HCT116 (cell line): Measurements from ENCODE around the gene TRIM56. TPM values are rescaled to one million over a fixed set of nuclear protein-coding genes. Genes with fewer than 3 reads are reported as not detected.

ENCODE experiments used
- ATAC-seq: fragments of 200-7000 bp; cut with Tn5 transposase; 2 replicates; pipeline ENCODE4 v1.9.1; 2020; ENCODE audit warnings: mild to moderate bottlenecking, moderate library complexity
- Bru-seq: library from RNA; stranded (reverse); fragments of 400-500 nt; gene quantifications from one replicate; lab custom pipeline; 2021; lab: Mats Ljungman, UMichigan
- BruChase-seq, 2 experiments: library from RNA; stranded (reverse); fragments of 400-500 nt; gene quantifications; one replicate each; lab custom pipeline; 2021; lab: Mats Ljungman, UMichigan
- BruUV-seq: library from RNA; stranded (reverse); fragments of 400-500 nt; replicated peaks from 2 replicates; lab custom pipeline; 2021; lab: Mats Ljungman, UMichigan
- CTCF ChIA-PET: fragments of 300-600 bp; sonication (Branson Sonifier 250); formaldehyde crosslinking; loops from one replicate; lab custom pipeline; 2021; ENCODE audit warnings: antibody characterized with exemption; lab: Charles Lee
- POLR2A ChIA-PET: fragments of 300-600, 350-600 bp; sonication (Branson Sonifier 250); formaldehyde crosslinking; loops from one replicate; lab custom pipeline; 2021; ENCODE audit warnings: antibody characterized with exemption; lab: Charles Lee
- RAD21 ChIA-PET, 2 experiments: fragments of 300-600 bp; sonication (Branson Sonifier 250); formaldehyde crosslinking; loops; one replicate each; lab custom pipeline; 2023; ENCODE audit warnings: low total read pairs in 2 of 2; ENCODE audit not compliant: uncharacterized antibody in 2 of 2, unreplicated experiment in 2 of 2, low non-redundant PET in 1 of 2; lab: Charles Lee
- DNase-seq: peaks from one replicate; pipeline ENCODE4 v3.0.0-alpha.2; 2010; ENCODE audit warnings: low read depth, low spot score
- H2AFZ ChIP-seq: fragments of 200-600 bp; shearing (Covaris generic), sonication (generic); 2 replicates; pipeline ENCODE4 v1.6.1; 2017; ENCODE audit warnings: low read depth, mixed run types, mixed read lengths, antibody characterized with exemption, low read length; ENCODE audit not compliant: poor library complexity, severe bottlenecking
- H3K27ac ChIP-seq: 2 replicates; pipeline ENCODE4 v1.5.1; 2012; ENCODE audit warnings: low read depth, low read length
- H3K27me3 ChIP-seq: fragments of 200-600 bp; sonication (generic); 2 replicates; pipeline ENCODE4 v1.6.1; 2016; ENCODE audit warnings: mixed run types, low read length, mixed read lengths; ENCODE audit not compliant: insufficient read depth
- H3K36me3 ChIP-seq, 2 experiments: fragments of 200-500 bp in 1 of 2; fragments of 200-600 bp in 1 of 2; sonication (Bioruptor generic) in 1 of 2; sonication (generic) in 1 of 2; 2 replicates each; pipeline versions ENCODE4 v1.5.1 to v1.6.1; 2014 to 2016; ENCODE audit warnings: low read length in 2 of 2, inconsistent platforms in 1 of 2, mixed read lengths in 1 of 2, mixed run types in 1 of 2; ENCODE audit not compliant: insufficient read depth in 2 of 2, control insufficient read depth in 1 of 2
- H3K4me1 ChIP-seq, 2 experiments: fragments of 200-600 bp in 1 of 2; sonication (generic) in 1 of 2; 2 replicates each; pipeline versions ENCODE4 v1.5.1 to v1.6.1; 2012 to 2017; ENCODE audit warnings: low read length in 2 of 2, inconsistent platforms in 1 of 2, mild to moderate bottlenecking in 1 of 2, mixed read lengths in 1 of 2, mixed run types in 1 of 2, moderate library complexity in 1 of 2; ENCODE audit not compliant: insufficient read depth in 2 of 2, control insufficient read depth in 1 of 2
- H3K4me2 ChIP-seq: fragments of 200-600 bp; sonication (generic); 2 replicates; pipeline ENCODE4 v1.6.1; 2017; ENCODE audit warnings: mixed run types, low read length, mixed read lengths
- H3K4me3 ChIP-seq, 2 experiments: fragments of 200-600 bp in 1 of 2; sonication (generic) in 1 of 2; replicated peaks in 1 of 2; 2 replicates each; pipeline ENCODE4 v1.5.1; 2011 to 2016; ENCODE audit warnings: low read length in 2 of 2, control low read depth in 1 of 2, low read depth in 1 of 2, mild to moderate bottlenecking in 1 of 2, mixed read lengths in 1 of 2, mixed run types in 1 of 2
- H3K79me2 ChIP-seq: fragments of 200-600 bp; sonication (generic); 2 replicates; pipeline ENCODE4 v1.6.1; 2017; ENCODE audit warnings: mild to moderate bottlenecking, mixed run types, low read length, moderate library complexity, mixed read lengths; ENCODE audit not compliant: insufficient read depth
- H3K9ac ChIP-seq: fragments of 200-600 bp; sonication (generic); 2 replicates; pipeline ENCODE4 v1.6.1; 2016; ENCODE audit warnings: low read length, mixed read lengths
- H3K9me2 ChIP-seq: fragments of 200-600 bp; sonication (generic), shearing (Covaris generic); 2 replicates; pipeline ENCODE4 v1.6.1; 2017; ENCODE audit warnings: mixed run types, mild to moderate bottlenecking, moderate library complexity; ENCODE audit not compliant: insufficient read depth
- H3K9me3 ChIP-seq, 2 experiments: fragments of 200-500 bp in 1 of 2; fragments of 200-600 bp in 1 of 2; sonication (Bioruptor generic) in 1 of 2; sonication (generic) in 1 of 2; 2 replicates each; pipeline ENCODE4 v1.6.1; 2014 to 2017; ENCODE audit warnings: low read length in 2 of 2, mixed read lengths in 2 of 2, inconsistent platforms in 1 of 2, low read depth in 1 of 2, mild to moderate bottlenecking in 1 of 2, mixed run types in 1 of 2, moderate library complexity in 1 of 2; ENCODE audit not compliant: control insufficient read depth in 1 of 2, insufficient read depth in 1 of 2
- H4K20me1 ChIP-seq: fragments of 200-600 bp; sonication (generic), shearing (Covaris generic); 2 replicates; pipeline ENCODE4 v1.6.1; 2017; ENCODE audit warnings: mixed run types, mild to moderate bottlenecking, moderate library complexity; ENCODE audit not compliant: insufficient read depth
- POLR2AphosphoS5 ChIP-seq: IDR thresholded peaks from 2 replicates; pipeline ENCODE4 v1.6.1; 2011; ENCODE audit warnings: mild to moderate bottlenecking, low read depth, low read length, moderate library complexity
- SRF ChIP-seq: IDR thresholded peaks from 2 replicates; pipeline ENCODE4 v1.6.1; 2012; ENCODE audit warnings: low read depth
- TCF7L2 ChIP-seq: IDR thresholded peaks from 2 replicates; pipeline ENCODE4 v1.7.0; 2011; ENCODE audit warnings: borderline replicate concordance, inconsistent platforms; ENCODE audit not compliant: insufficient read depth, insufficient read length; ENCODE audit errors: extremely low read depth
- YY1 ChIP-seq: IDR thresholded peaks from 2 replicates; pipeline ENCODE4 v1.6.1; 2011; ENCODE audit warnings: low read length, low read depth, moderate library complexity, mild to moderate bottlenecking; ENCODE audit not compliant: insufficient replicate concordance; ENCODE audit errors: extremely low read depth
- ZFX ChIP-seq: fragments of 450-650 bp; IDR thresholded peaks from 2 replicates; pipeline ENCODE4 v1.6.1; 2017
- intact Hi-C: fragments of 100-400 bp; cut with micrococcal nuclease; formaldehyde crosslinking; loops from 2 replicates; pipeline ENCODE4 v1.10.0; 2022
- long read RNA-seq: library from polyadenylated mRNA; unstranded; transcript quantifications from one replicate; pipeline ENCODE4 v2.0.0, GENCODE V29; 2021; ENCODE audit not compliant: unreplicated experiment
- polyA plus RNA-seq: library from polyadenylated mRNA; unstranded; fragments of >200 nt; gene quantifications from 2 replicates; pipeline ENCODE4 v1.2.1, GENCODE V29; 2012; ENCODE audit warnings: missing spikeins
- total RNA-seq: library from RNA; stranded (reverse); gene quantifications from one replicate; pipeline ENCODE4 v1.2.1, GENCODE V29; 2021; ENCODE audit not compliant: unreplicated experiment
- TF ChIP-seq, protein P1 (sequence below): IDR thresholded peaks from 2 replicates; pipeline ENCODE4 v1.6.1; 2012

Gene TRIM56, protein sequence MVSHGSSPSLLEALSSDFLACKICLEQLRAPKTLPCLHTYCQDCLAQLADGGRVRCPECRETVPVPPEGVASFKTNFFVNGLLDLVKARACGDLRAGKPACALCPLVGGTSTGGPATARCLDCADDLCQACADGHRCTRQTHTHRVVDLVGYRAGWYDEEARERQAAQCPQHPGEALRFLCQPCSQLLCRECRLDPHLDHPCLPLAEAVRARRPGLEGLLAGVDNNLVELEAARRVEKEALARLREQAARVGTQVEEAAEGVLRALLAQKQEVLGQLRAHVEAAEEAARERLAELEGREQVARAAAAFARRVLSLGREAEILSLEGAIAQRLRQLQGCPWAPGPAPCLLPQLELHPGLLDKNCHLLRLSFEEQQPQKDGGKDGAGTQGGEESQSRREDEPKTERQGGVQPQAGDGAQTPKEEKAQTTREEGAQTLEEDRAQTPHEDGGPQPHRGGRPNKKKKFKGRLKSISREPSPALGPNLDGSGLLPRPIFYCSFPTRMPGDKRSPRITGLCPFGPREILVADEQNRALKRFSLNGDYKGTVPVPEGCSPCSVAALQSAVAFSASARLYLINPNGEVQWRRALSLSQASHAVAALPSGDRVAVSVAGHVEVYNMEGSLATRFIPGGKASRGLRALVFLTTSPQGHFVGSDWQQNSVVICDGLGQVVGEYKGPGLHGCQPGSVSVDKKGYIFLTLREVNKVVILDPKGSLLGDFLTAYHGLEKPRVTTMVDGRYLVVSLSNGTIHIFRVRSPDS
- 25.9 TPM for total RNA-seq
- 11.2 and 13.1 TPM in 2 replicates for polyA plus RNA-seq
- Bru-seq, nascent RNA: percentile 90 among the genes with signal in this experiment
- BruChase-seq, experiment 1, labeled RNA remaining after a 6-hour chase: percentile 96 among the genes with signal in this experiment
- BruChase-seq, experiment 2, labeled RNA remaining after a 2-hour chase: percentile 96 among the genes with signal in this experiment
- long read RNA-seq, full-length matches to known transcripts: 11 of 56 reads
- long read RNA-seq, partial matches to known transcripts: 0 of 56 reads
- long read RNA-seq, other reads (novel, unspliced or antisense): 45 of 56 reads

DNA sequence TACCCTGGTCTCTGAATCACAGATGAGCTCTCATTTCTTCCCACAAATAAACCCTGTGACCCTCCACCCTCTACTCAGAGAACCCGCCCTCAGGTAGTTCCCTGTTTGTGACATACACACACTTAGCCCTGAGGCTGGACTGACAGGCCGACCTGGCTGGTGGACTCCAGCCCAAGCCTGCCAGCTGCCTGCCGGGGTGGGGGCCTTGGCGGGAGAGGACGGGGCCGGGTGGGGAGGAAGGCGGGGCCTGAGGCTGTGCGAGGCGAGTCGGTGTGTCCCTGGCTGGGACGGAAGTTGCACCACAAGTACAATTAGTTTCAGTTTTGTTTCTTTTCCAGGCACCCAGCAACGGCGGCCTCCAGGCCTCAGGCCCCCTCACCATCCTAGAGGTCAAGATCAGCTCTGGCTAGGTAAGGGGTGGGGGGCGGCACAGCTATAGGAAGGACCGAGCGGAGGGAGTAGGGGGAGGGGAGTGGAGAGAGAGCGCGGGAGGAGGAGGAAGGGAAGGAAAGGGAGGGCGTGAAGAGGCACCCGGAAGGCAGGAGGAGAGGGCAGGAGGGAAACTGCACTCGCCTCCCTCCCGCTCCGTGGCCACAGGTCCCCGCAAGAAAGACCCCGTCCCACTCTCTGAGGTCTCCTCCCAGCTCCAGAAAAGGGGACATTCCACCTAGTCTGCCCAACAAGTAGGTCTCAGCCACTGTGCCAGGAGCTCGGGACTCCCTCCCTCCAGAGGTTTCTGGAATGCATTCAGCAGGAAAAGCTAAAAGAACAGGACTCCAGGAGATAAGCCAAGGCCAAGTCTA is at the start of gene TRIM56:
Gene TRIM56, plus strand, starts transcription at position 320 of the 803 bp plus-strand sequence. CDS start 1,832 bp downstream, outside the sequence.
- Histone ChIP-seq H3K4me2 (peak within 1 kb of the TSS; percentile 96), H3K27ac (peak within 1 kb of the TSS; percentile 74), H3K9me3 (no peaks in the 10 kb centered on the region), H4K20me1 (no peaks in the 10 kb centered on the region), H3K4me3 (peak within 1 kb of the TSS; percentile 87 to 90), H3K79me2 (peaks cover 17% of the 10 kb centered on the region), H3K9me2 (no peaks in the 10 kb centered on the region), H3K36me3 (peaks cover 5 to 6% of the 10 kb centered on the region in 2 experiments; a peak in 3 of 4 replicates), H3K27me3 (no peaks in the 10 kb centered on the region), H3K4me1 (peaks cover 9 to 26% of the 10 kb centered on the region in 2 experiments), H2AFZ (no peak within 1 kb of the TSS), H3K9ac (peak within 1 kb of the TSS; percentile 88)
- BruUV-seq: no TSS peak
- TF ChIP-seq SRF (no peak), POLR2AphosphoS5 (peak; percentile 60), YY1 (no peak), TCF7L2 (no peak), ZFX (peak; percentile 15)
- TF ChIP-seq, protein P1, sequence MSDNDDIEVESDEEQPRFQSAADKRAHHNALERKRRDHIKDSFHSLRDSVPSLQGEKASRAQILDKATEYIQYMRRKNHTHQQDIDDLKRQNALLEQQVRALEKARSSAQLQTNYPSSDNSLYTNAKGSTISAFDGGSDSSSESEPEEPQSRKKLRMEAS: peak; percentile 80
- ChIA-PET POLR2A (interaction anchor here (0.6 to 2.4 kb wide), 6 partner anchors 11 to 656 kb away, joined by 3 to 9 read pairs (median 4); partner anchors contain the start of genes MEPCE and SERPINE1), CTCF (interaction anchor here (0.6 to 3.1 kb wide), 6 partner anchors 8 to 191 kb away, joined by 3 to 14 read pairs (median 4); no protein-coding TSS in a partner anchor), RAD21 (interaction anchor here (0.6 to 1.1 kb wide), 3 partner anchors 107 to 380 kb away, joined by 3 to 7 read pairs (median 4); no protein-coding TSS in a partner anchor)
- ATAC-seq: peak; percentile 89
- intact Hi-C loops: no loop called here
- peak; percentile 46 for DNase-seq
